Right lobe of liver (tissue), 6 donors: ENCODE measurements around the gene COL25A1. TPM values are rescaled to one million over a fixed set of nuclear protein-coding genes. Genes with fewer than 3 reads are reported as not detected.

ENCODE experiments used
- ATAC-seq, 4 donors: fragments of 200-7000 bp; cut with Tn5 transposase; one replicate each; pipeline ENCODE4 v1.9.1; 2020; ENCODE audit warnings: mild to moderate bottlenecking in 4 of 4, moderate library complexity in 4 of 4
- DNase-seq, 3 donors: peaks; one replicate each; pipeline ENCODE4 v3.0.0-alpha.2; 2020
- H3K27ac ChIP-seq, 3 donors: fragments of 200-600 bp; one replicate each; pipeline ENCODE4 v1.8.0; 2022
- H3K27me3 ChIP-seq, 2 donors: fragments of 200-600 bp; one replicate each; pipeline ENCODE4 v1.8.0; 2022
- H3K36me3 ChIP-seq, 4 donors: fragments of 200-600 bp; sonication (generic) in 1 of 4; one replicate each; pipeline versions ENCODE4 v1.5.1 to v1.8.0; 2017 to 2022; ENCODE audit warnings: control low read depth in 1 of 4
- H3K4me1 ChIP-seq, 4 donors: fragments of 200-600 bp; sonication (generic) in 1 of 4; one replicate each; pipeline versions ENCODE4 v1.5.1 to v1.8.0; 2017 to 2022; ENCODE audit warnings: control low read depth in 1 of 4
- H3K4me3 ChIP-seq, 3 donors: fragments of 200-600 bp; one replicate each; pipeline ENCODE4 v1.8.0; 2022
- H3K9me3 ChIP-seq, 4 donors: fragments of 200-600 bp; sonication (generic) in 1 of 4; one replicate each; pipeline versions ENCODE4 v1.5.1 to v1.8.0; 2017 to 2022; ENCODE audit warnings: control low read depth in 1 of 4
- CTCF ChIP-seq, 4 donors: fragments of 200-600 bp in 3 of 4; fragments of 450-650 bp in 1 of 4; IDR thresholded peaks; one replicate each; pipeline versions ENCODE4 v1.5.1 to v1.8.0; 2016 to 2022; ENCODE audit warnings: antibody characterized with exemption in 4 of 4, mild to moderate bottlenecking in 2 of 4
- POLR2A ChIP-seq: fragments of 450-650 bp; IDR thresholded peaks from one replicate; pipeline ENCODE4 v1.6.1; 2017; ENCODE audit warnings: antibody characterized with exemption, mild to moderate bottlenecking
- WGBS: methylation state at CpG from one replicate; pipeline ENCODE4 v1.1.6; 2018; ENCODE audit warnings: low coverage, low lambda C conversion rate; ENCODE audit not compliant: insufficient coverage; ENCODE audit errors: missing lambda C conversion rate; 5-methylcytosine and 5-hydroxymethylcytosine counted together
- intact Hi-C, 2 donors: fragments of 100-400 bp; cut with DNase I; formaldehyde crosslinking; loops; one replicate each; pipeline versions ENCODE4 v1.11.2 to v1.14.1; 2022
- total RNA-seq, 6 experiments: library from RNA; depleted of rRNA in 2 of 6; stranded (reverse); fragments of >200 nt in 2 of 6; fragmentation: NEBNext Ultra II Directional in 3 of 6; extraction: Animal tissue kit (Norgen Biotek cat#: 25700) in 3 of 6; gene quantifications; one replicate each; pipeline versions ENCODE4 v1.1.0 to v1.2.4, GENCODE V29; 2016 to 2023
- donor health status: DM: no; HTN: yes; CAD: no.
- donor health status: DM: no; HTN: no; CAD: no.
- donor health status: DM: no; HTN: no; CAD: no.
- donor health status: DM: no; HTN: yes; CAD: no.
- donor health status: DM: no; HTN: yes; CAD: no.

The COL25A1 gene
- total RNA-seq, 6 experiments from 2014 or later, result 0.06 to 4.8 (median 1.3) TPM

GRCh38 chr4:109169170-109169569 is 133.3 kb downstream of the COL25A1 start:
- no peak for TF ChIP-seq CTCF (IDR thresholded peaks at IDR 0.05)
- Histone ChIP-seq H3K4me3 (no peak overlapping the region), H3K27ac (no peak overlapping the region), H3K4me1 (no peaks in the 10 kb centered on the region), H3K27me3 (no peaks in the 10 kb centered on the region), H3K9me3 (no peaks in the 10 kb centered on the region), H3K36me3 (no peaks in the 10 kb centered on the region)
- ATAC-seq, result no peak
- WGBS, result 69% methylated on average over 1 of the region's 1 CpG
- DNase-seq, result no peak
- intact Hi-C loops, result no loop called here

DNA sequence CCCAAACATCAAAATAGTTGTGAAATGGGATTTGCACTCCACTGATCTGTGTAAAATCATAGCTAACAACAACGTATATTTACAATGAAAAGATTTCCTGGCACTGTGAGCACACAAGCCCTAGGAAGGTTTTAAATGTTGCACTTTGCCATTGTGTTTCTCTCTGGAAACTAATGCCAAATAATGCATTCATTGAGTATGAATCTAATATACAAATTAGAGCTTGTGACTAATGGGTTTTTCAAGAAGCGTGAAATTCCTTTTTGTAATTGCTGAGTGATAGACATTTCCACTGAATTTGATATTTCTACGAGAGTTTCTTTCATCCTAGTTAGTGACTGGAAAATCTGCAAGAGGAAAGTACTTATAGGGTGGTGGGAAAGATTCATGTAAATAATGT is 135.9 kb downstream of the COL25A1 start:
- DNase-seq (no peak), ATAC-seq (no peak)
- Histone ChIP-seq H3K4me1 (no peaks in the 10 kb centered on the region), H3K4me3 (no peak overlapping the region), H3K27ac (no peak overlapping the region), H3K27me3 (no peaks in the 10 kb centered on the region), H3K9me3 (no peaks in the 10 kb centered on the region), H3K36me3 (no peaks in the 10 kb centered on the region)
- no peak for TF ChIP-seq CTCF (IDR thresholded peaks at IDR 0.05)
- TF ChIP-seq POLR2A, result no peak
- intact Hi-C loops, result no loop called here
- 51% methylated on average over 3 of the region's 3 CpGs for WGBS

GRCh38 chr4:109166126-109166525 is 136.3 kb downstream of the COL25A1 start:
- no peak for ATAC-seq
- Histone ChIP-seq H3K4me3 (no peak overlapping the region), H3K9me3 (no peaks in the 10 kb centered on the region), H3K36me3 (no peaks in the 10 kb centered on the region), H3K27ac (no peak overlapping the region), H3K27me3 (no peaks in the 10 kb centered on the region), H3K4me1 (no peaks in the 10 kb centered on the region)
- no peak for DNase-seq
- TF ChIP-seq POLR2A, result no peak
- no peak for TF ChIP-seq CTCF (IDR thresholded peaks at IDR 0.05)
- intact Hi-C loops, result no loop called here

DNA sequence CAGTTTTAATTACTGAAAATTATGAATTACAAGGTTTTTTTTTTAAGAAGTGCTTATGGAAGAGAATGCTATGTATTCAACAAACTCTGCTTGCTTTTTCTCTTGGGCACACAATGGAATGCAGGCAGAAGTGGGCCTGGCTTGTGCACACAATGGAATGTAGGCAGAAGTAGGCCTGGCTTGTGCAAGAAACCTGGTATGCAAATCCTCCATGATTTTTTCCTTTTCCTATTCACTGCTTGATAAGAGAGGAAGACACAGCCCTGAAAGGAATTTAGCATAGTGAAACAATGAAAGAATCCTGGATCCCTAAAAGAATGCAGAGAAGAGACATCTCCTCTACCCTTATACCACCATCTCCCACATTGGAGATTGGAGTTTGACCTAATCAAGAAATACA is 138.4 kb downstream of the COL25A1 start:
- Histone ChIP-seq H3K36me3 (no peaks in the 10 kb centered on the region), H3K27ac (no peak overlapping the region), H3K9me3 (no peaks in the 10 kb centered on the region), H3K4me1 (no peaks in the 10 kb centered on the region), H3K4me3 (no peak overlapping the region), H3K27me3 (no peaks in the 10 kb centered on the region)
- DNase-seq, result no peak
- ATAC-seq, result no peak
- intact Hi-C loops, result no loop called here
- TF ChIP-seq POLR2A (no peak), CTCF (IDR thresholded peaks at IDR 0.05) (no peak)

GRCh38 chr4:109163493-109163892 is 139.0 kb downstream of the COL25A1 start:
- intact Hi-C loops, result no loop called here
- Histone ChIP-seq H3K9me3 (no peaks in the 10 kb centered on the region), H3K36me3 (no peaks in the 10 kb centered on the region), H3K27ac (no peak overlapping the region), H3K27me3 (no peaks in the 10 kb centered on the region), H3K4me3 (no peak overlapping the region), H3K4me1 (no peaks in the 10 kb centered on the region)
- no peak for ATAC-seq
- no peak for DNase-seq
- TF ChIP-seq POLR2A (no peak), CTCF (IDR thresholded peaks at IDR 0.05) (no peak)
